Measurements from ENCODE around the gene HSD17B7. TPM values are rescaled to one million over a fixed set of nuclear protein-coding genes. Genes with fewer than 3 reads are reported as not detected.
"Not testable (repeated sequence)": the region's sequence is repeated elsewhere in the genome, so short reads cannot be mapped to it uniquely, and the experiment has no call there.

Gene HSD17B7
- total RNA-seq, 1 donor from 2014 or later: 38.6 TPM

- Mint-ChIP-seq H3K4me1 (ENCODE audit: low read depth) (no peaks in the 10 kb centered on the region), H3K36me3 (ENCODE audit: low read depth) (no peaks in the 10 kb centered on the region), H3K27ac (no peak overlapping the region), H3K27me3 (ENCODE audit: low read depth) (peaks cover 37% of the 10 kb centered on the region), H3K9me3 (no peaks in the 10 kb centered on the region), H3K4me3 (ENCODE audit: low read depth) (no peak overlapping the region)
- no peak for DNase-seq (ENCODE audit: low spot score)
- intact Hi-C loops (cut with micrococcal nuclease): no loop called here
Observed at GRCh38 chr1:162779043-162779442, 11.5 kb upstream of the HSD17B7 start.

- no peak for DNase-seq (ENCODE audit: low spot score)
- no peak overlapping the region for H3K27ac Mint-ChIP-seq
- no peaks in the 10 kb centered on the region for H3K9me3 Mint-ChIP-seq
- no peaks in the 10 kb centered on the region for H3K36me3 Mint-ChIP-seq (ENCODE audit: low read depth)
- peaks cover 34% of the 10 kb centered on the region for H3K27me3 Mint-ChIP-seq (ENCODE audit: low read depth)
- H3K4me3 Mint-ChIP-seq (ENCODE audit: low read depth): no peak overlapping the region
- no peaks in the 10 kb centered on the region for H3K4me1 Mint-ChIP-seq (ENCODE audit: low read depth)
- intact Hi-C loops (cut with micrococcal nuclease): no loop called here
Observed at GRCh38 chr1:162782671-162783070, 7.8 kb upstream of the HSD17B7 start.

- H3K4me3 Mint-ChIP-seq (ENCODE audit: low read depth); H3K9me3 Mint-ChIP-seq; H3K4me1 Mint-ChIP-seq (ENCODE audit: low read depth); H3K27ac Mint-ChIP-seq; H3K36me3 Mint-ChIP-seq (ENCODE audit: low read depth); intact Hi-C loops (cut with micrococcal nuclease); DNase-seq (ENCODE audit: low spot score): not testable (repeated sequence)
- peaks cover 27% of the 10 kb centered on the region for H3K27me3 Mint-ChIP-seq (ENCODE audit: low read depth)
Observed at GRCh38 chr1:162784926-162785325, 5.6 kb upstream of the HSD17B7 start.

- H3K4me3 Mint-ChIP-seq (ENCODE audit: low read depth); H3K9me3 Mint-ChIP-seq; DNase-seq (ENCODE audit: low spot score); H3K27ac Mint-ChIP-seq; H3K36me3 Mint-ChIP-seq (ENCODE audit: low read depth); H3K27me3 Mint-ChIP-seq (ENCODE audit: low read depth); H3K4me1 Mint-ChIP-seq (ENCODE audit: low read depth); intact Hi-C loops (cut with micrococcal nuclease): not testable (repeated sequence)
Observed at GRCh38 chr1:162788783-162789182, 1.7 kb upstream of the HSD17B7 start.

- intact Hi-C loops (cut with micrococcal nuclease): loop anchor here (10.0 kb wide), 1 partner anchor 176 kb away; no protein-coding TSS in a partner anchor
- DNase-seq (ENCODE audit: low spot score); H3K9me3 Mint-ChIP-seq; H3K27me3 Mint-ChIP-seq (ENCODE audit: low read depth): not testable (repeated sequence)
- Mint-ChIP-seq H3K4me1 (ENCODE audit: low read depth) (peaks cover 11% of the 10 kb centered on the region), H3K27ac (peak overlapping the region; percentile 94), H3K36me3 (ENCODE audit: low read depth) (peaks cover 17% of the 10 kb centered on the region), H3K4me3 (ENCODE audit: low read depth) (peak overlapping the region; percentile 90)
Observed at GRCh38 chr1:162790985-162791357, 469 bp downstream of the HSD17B7 start.

GRCh38 chr1:162794284-162794683 lies 3.8 kb downstream of the HSD17B7 start:
- not testable (repeated sequence) for H3K27ac Mint-ChIP-seq; H3K27me3 Mint-ChIP-seq (ENCODE audit: low read depth); H3K9me3 Mint-ChIP-seq; DNase-seq (ENCODE audit: low spot score); H3K4me3 Mint-ChIP-seq (ENCODE audit: low read depth)
- intact Hi-C loops (cut with micrococcal nuclease): loop anchor here (10.0 kb wide), 1 partner anchor 179 kb away; no protein-coding TSS in a partner anchor
- peaks cover 43% of the 10 kb centered on the region for H3K36me3 Mint-ChIP-seq (ENCODE audit: low read depth)
- peaks cover 18% of the 10 kb centered on the region for H3K4me1 Mint-ChIP-seq (ENCODE audit: low read depth)

GRCh38 chr1:162796617-162797279 lies 6.2 kb downstream of the HSD17B7 start:
- not testable (repeated sequence) for DNase-seq (ENCODE audit: low spot score); H3K4me3 Mint-ChIP-seq (ENCODE audit: low read depth); H3K27me3 Mint-ChIP-seq (ENCODE audit: low read depth); H3K9me3 Mint-ChIP-seq
- H3K4me1 Mint-ChIP-seq (ENCODE audit: low read depth): peaks cover 14% of the 10 kb centered on the region
- H3K27ac Mint-ChIP-seq: peak overlapping the region; percentile 36
- intact Hi-C loops (cut with micrococcal nuclease): loop anchor here (10.0 kb wide), 1 partner anchor 182 kb away; no protein-coding TSS in a partner anchor
- H3K36me3 Mint-ChIP-seq (ENCODE audit: low read depth): peaks cover 65% of the 10 kb centered on the region

GRCh38 chr1:162799995-162800830 lies 9.7 kb downstream of the HSD17B7 start:
- H3K36me3 Mint-ChIP-seq (ENCODE audit: low read depth): peaks cover 76% of the 10 kb centered on the region
- DNase-seq (ENCODE audit: low spot score); H3K27me3 Mint-ChIP-seq (ENCODE audit: low read depth); H3K27ac Mint-ChIP-seq; H3K9me3 Mint-ChIP-seq; H3K4me3 Mint-ChIP-seq (ENCODE audit: low read depth); H3K4me1 Mint-ChIP-seq (ENCODE audit: low read depth): not testable (repeated sequence)
- intact Hi-C loops (cut with micrococcal nuclease): loop anchor here (10.0 kb wide), 1 partner anchor 185 kb away; no protein-coding TSS in a partner anchor

- H3K27me3 Mint-ChIP-seq (ENCODE audit: low read depth); DNase-seq (ENCODE audit: low spot score); H3K9me3 Mint-ChIP-seq; intact Hi-C loops (cut with micrococcal nuclease); H3K27ac Mint-ChIP-seq; H3K4me3 Mint-ChIP-seq (ENCODE audit: low read depth); H3K4me1 Mint-ChIP-seq (ENCODE audit: low read depth): not testable (repeated sequence)
- H3K36me3 Mint-ChIP-seq (ENCODE audit: low read depth): peaks cover 78% of the 10 kb centered on the region
Observed at GRCh38 chr1:162807503-162807902, 17.0 kb downstream of the HSD17B7 start.

- intact Hi-C loops (cut with micrococcal nuclease); H3K27me3 Mint-ChIP-seq (ENCODE audit: low read depth); H3K4me3 Mint-ChIP-seq (ENCODE audit: low read depth); H3K9me3 Mint-ChIP-seq; H3K4me1 Mint-ChIP-seq (ENCODE audit: low read depth); H3K27ac Mint-ChIP-seq; DNase-seq (ENCODE audit: low spot score): not testable (repeated sequence)
- peaks cover 41% of the 10 kb centered on the region for H3K36me3 Mint-ChIP-seq (ENCODE audit: low read depth)
Observed at GRCh38 chr1:162812357-162812756, 21.9 kb downstream of the HSD17B7 start.

- intact Hi-C loops (cut with micrococcal nuclease); H3K9me3 Mint-ChIP-seq; H3K27ac Mint-ChIP-seq; H3K4me3 Mint-ChIP-seq (ENCODE audit: low read depth); H3K36me3 Mint-ChIP-seq (ENCODE audit: low read depth); DNase-seq (ENCODE audit: low spot score): not testable (repeated sequence)
- H3K4me1 Mint-ChIP-seq (ENCODE audit: low read depth): peaks cover 15% of the 10 kb centered on the region
- peaks cover 11% of the 10 kb centered on the region for H3K27me3 Mint-ChIP-seq (ENCODE audit: low read depth)
Observed at GRCh38 chr1:162818136-162818535, 27.6 kb downstream of the HSD17B7 start.

- DNase-seq (ENCODE audit: low spot score); H3K27ac Mint-ChIP-seq; H3K36me3 Mint-ChIP-seq (ENCODE audit: low read depth); H3K9me3 Mint-ChIP-seq; H3K4me3 Mint-ChIP-seq (ENCODE audit: low read depth); intact Hi-C loops (cut with micrococcal nuclease): not testable (repeated sequence)
- H3K27me3 Mint-ChIP-seq (ENCODE audit: low read depth): peaks cover 11% of the 10 kb centered on the region
- H3K4me1 Mint-ChIP-seq (ENCODE audit: low read depth): peaks cover 19% of the 10 kb centered on the region
Observed at GRCh38 chr1:162818666-162819065, 28.2 kb downstream of the HSD17B7 start.
